IMR-90 (cell line): ENCODE data around the gene CBX8. TPM values are rescaled to one million over a fixed set of nuclear protein-coding genes. Genes with fewer than 3 reads are reported as not detected.

Experiments
- ATAC-seq: fragments of 200-7000 bp; cut with Tn5 transposase; 2 replicates; pipeline ENCODE4 v1.9.1; 2020; ENCODE audit warnings: low read depth, mild to moderate bottlenecking, moderate library complexity
- BruUV-seq: library from RNA; stranded (reverse); fragments of 400-500 nt; replicated peaks from 2 replicates; lab custom pipeline; 2021; lab: Mats Ljungman, UMichigan
- CTCF ChIA-PET: fragments of 300-600 bp; formaldehyde crosslinking; extraction: SDS; loops from one replicate; lab custom pipeline; 2021; ENCODE audit warnings: antibody characterized with exemption; lab: Yijun Ruan, JAX
- POLR2A ChIA-PET: fragments of 300-600 bp; sonication (Branson Sonifier 250); formaldehyde crosslinking; loops from one replicate; lab custom pipeline; 2022; ENCODE audit warnings: antibody characterized with exemption; ENCODE audit not compliant: unreplicated experiment; lab: Charles Lee
- DNase-seq: peaks from one replicate; pipeline ENCODE4 v3.0.0; 2013
- H2AFZ ChIP-seq: replicated peaks from 2 replicates; pipeline ENCODE3; 2013; ENCODE audit warnings: low read length, mild to moderate bottlenecking; ENCODE audit not compliant: poor library complexity
- H2AK5ac ChIP-seq: 2 replicates; pipeline ENCODE4 v1.6.1; 2013; ENCODE audit warnings: low read depth, low read length, inconsistent platforms
- H2AK9ac ChIP-seq: replicated peaks from 2 replicates; pipeline ENCODE3; 2013; ENCODE audit warnings: mild to moderate bottlenecking, low read depth, low read length, moderate library complexity; ENCODE audit not compliant: poor library complexity
- H2BK120ac ChIP-seq: 2 replicates; pipeline ENCODE4 v1.6.1; 2013; ENCODE audit warnings: low read depth, low read length, inconsistent platforms
- H2BK15ac ChIP-seq: 3 replicates; pipeline ENCODE4 v1.6.1; 2013; ENCODE audit warnings: low read depth, low read length, inconsistent platforms
- H2BK20ac ChIP-seq: 2 replicates; pipeline ENCODE4 v1.6.1; 2013; ENCODE audit warnings: low read depth, mild to moderate bottlenecking, inconsistent platforms, low read length, moderate library complexity
- H2BK5ac ChIP-seq: 2 replicates; pipeline ENCODE4 v1.6.1; 2013; ENCODE audit warnings: mild to moderate bottlenecking, low read depth, low read length, inconsistent platforms; ENCODE audit not compliant: poor library complexity, severe bottlenecking
- H3K14ac ChIP-seq: replicated peaks from 2 replicates; pipeline ENCODE4 v1.6.1; 2013; ENCODE audit warnings: low read depth, low read length, inconsistent platforms
- H3K18ac ChIP-seq: 2 replicates; pipeline ENCODE4 v1.6.1; 2013; ENCODE audit warnings: low read depth, low read length, control low read depth
- H3K23ac ChIP-seq: 2 replicates; pipeline ENCODE4 v1.6.1; 2013; ENCODE audit warnings: low read depth, low read length, inconsistent platforms
- H3K27ac ChIP-seq: 2 replicates; pipeline ENCODE4 v1.5.1; 2013; ENCODE audit warnings: mild to moderate bottlenecking, control low read depth, low read length; ENCODE audit not compliant: insufficient read depth
- H3K27me3 ChIP-seq: 2 replicates; pipeline ENCODE4 v1.6.1; 2013; ENCODE audit warnings: low read length; ENCODE audit not compliant: control insufficient read depth, insufficient read depth
- H3K36me3 ChIP-seq: 2 replicates; pipeline ENCODE4 v1.6.1; 2013; ENCODE audit warnings: low read length, mixed read lengths; ENCODE audit not compliant: control insufficient read depth, insufficient read depth
- H3K4ac ChIP-seq: 2 replicates; pipeline ENCODE4 v1.6.1; 2013; ENCODE audit warnings: low read depth, low read length, inconsistent platforms
- H3K4me1 ChIP-seq: 2 replicates; pipeline ENCODE4 v1.6.1; 2013; ENCODE audit warnings: low read length, mixed read lengths; ENCODE audit not compliant: control insufficient read depth, insufficient read depth
- H3K4me2 ChIP-seq: 2 replicates; pipeline ENCODE4 v1.6.1; 2013; ENCODE audit warnings: low read depth, mild to moderate bottlenecking, control low read depth, low read length, moderate library complexity
- H3K4me3 ChIP-seq: 2 replicates; pipeline ENCODE4 v1.5.1; 2013; ENCODE audit warnings: low read depth, mild to moderate bottlenecking, control low read depth, low read length, moderate library complexity; ENCODE audit not compliant: insufficient read depth
- H3K56ac ChIP-seq: 2 replicates; pipeline ENCODE4 v1.6.1; 2013; ENCODE audit warnings: low read length, inconsistent platforms; ENCODE audit not compliant: insufficient read depth; ENCODE audit errors: extremely low read depth
- H3K79me1 ChIP-seq, 2 experiments: 2 replicates each; pipeline ENCODE4 v1.6.1; 2013; ENCODE audit warnings: low read length in 2 of 2, inconsistent platforms in 1 of 2, low read depth in 1 of 2
- H3K9ac ChIP-seq: 2 replicates; pipeline ENCODE4 v1.6.1; 2013; ENCODE audit warnings: low read depth, low read length, control low read depth
- H3K9me1 ChIP-seq: 2 replicates; pipeline ENCODE4 v1.6.1; 2013; ENCODE audit warnings: low read length, inconsistent platforms; ENCODE audit not compliant: insufficient read depth
- H3K9me3 ChIP-seq: 2 replicates; pipeline ENCODE4 v1.6.1; 2013; ENCODE audit warnings: low read length; ENCODE audit not compliant: control insufficient read depth, insufficient read depth
- H4K20me1 ChIP-seq: 2 replicates; pipeline ENCODE4 v1.6.1; 2013; ENCODE audit warnings: low read length, inconsistent platforms; ENCODE audit not compliant: insufficient read depth
- H4K5ac ChIP-seq: 2 replicates; pipeline ENCODE4 v1.6.1; 2013; ENCODE audit warnings: mild to moderate bottlenecking, low read depth, low read length, control low read depth
- H4K8ac ChIP-seq, 2 experiments: 2 replicates each; pipeline ENCODE4 v1.6.1; 2013; ENCODE audit warnings: low read depth in 2 of 2, low read length in 2 of 2, control low read depth in 1 of 2, inconsistent platforms in 1 of 2
- H4K91ac ChIP-seq: 2 replicates; pipeline ENCODE4 v1.6.1; 2013; ENCODE audit warnings: low read depth, low read length, inconsistent platforms; ENCODE audit not compliant: insufficient read depth
- CEBPB ChIP-seq: IDR thresholded peaks from 2 replicates; pipeline ENCODE4 v1.6.1; 2012; ENCODE audit warnings: low read depth, low read length, improper control_type of control experiment
- MAZ ChIP-seq: IDR thresholded peaks from 2 replicates; pipeline ENCODE4 v1.6.1; 2012; ENCODE audit warnings: low read depth, mild to moderate bottlenecking, low read length, improper control_type of control experiment, moderate library complexity, borderline replicate concordance
- POLR2A ChIP-seq: IDR thresholded peaks from 2 replicates; pipeline ENCODE4 v1.6.1; 2012; ENCODE audit warnings: mild to moderate bottlenecking, low read depth, low read length
- RAD21 ChIP-seq: IDR thresholded peaks from 2 replicates; pipeline ENCODE4 v1.6.1; 2012; ENCODE audit warnings: low read length, improper control_type of control experiment
- WGBS, 2 experiments: methylation state at CpG; one replicate each; pipeline versions ENCODE4 v1.1.5 to v1.1.7; 2013; ENCODE audit warnings: missing lambda C conversion rate in 2 of 2; ENCODE audit not compliant: insufficient read length in 1 of 2; ENCODE audit errors: extremely low coverage in 2 of 2; 5-methylcytosine and 5-hydroxymethylcytosine counted together
- dilution Hi-C: fragments of 300-500 bp; cut with HindIII; formaldehyde crosslinking; loops from one replicate; pipeline ENCODE4 v1.14.3; 2018; ENCODE audit warnings: low sequenced_read_pairs; ENCODE audit not compliant: unreplicated experiment
- in situ Hi-C: fragments of 300-500 bp; cut with MboI; formaldehyde crosslinking; loops from 3 replicates; pipeline ENCODE4 v1.14.3; 2019; ENCODE audit warnings: low sequenced_read_pairs, inconsistent platforms, mixed read lengths
- intact Hi-C: fragments of 100-400 bp; cut with micrococcal nuclease; formaldehyde crosslinking; loops from 2 replicates; pipeline ENCODE4 v1.10.0; 2022
- polyA plus RNA-seq, 3 experiments: library from polyadenylated mRNA; depleted of rRNA; stranded (reverse); fragments of >200 nt; gene quantifications; 2 replicates each; pipeline ENCODE4 v1.2.3, GENCODE V29; 2012; ENCODE audit warnings: low replicate concordance in 1 of 3
- total RNA-seq: library from RNA; depleted of rRNA; stranded (reverse); fragments of >200 nt; gene quantifications from 2 replicates; pipeline ENCODE4 v1.2.3, GENCODE V29; 2012
- TF ChIP-seq, protein P1 (sequence below): conservative IDR thresholded peaks from 2 replicates; pipeline ENCODE4 v1.5.1; 2012; ENCODE audit warnings: mild to moderate bottlenecking, low read depth, low read length, improper control_type of control experiment

The CBX8 gene
- total and polyA plus RNA-seq, 2 of the 4 experiments (the other 2 are of a cell fraction), result 3.2 to 5.4 TPM

DNA sequence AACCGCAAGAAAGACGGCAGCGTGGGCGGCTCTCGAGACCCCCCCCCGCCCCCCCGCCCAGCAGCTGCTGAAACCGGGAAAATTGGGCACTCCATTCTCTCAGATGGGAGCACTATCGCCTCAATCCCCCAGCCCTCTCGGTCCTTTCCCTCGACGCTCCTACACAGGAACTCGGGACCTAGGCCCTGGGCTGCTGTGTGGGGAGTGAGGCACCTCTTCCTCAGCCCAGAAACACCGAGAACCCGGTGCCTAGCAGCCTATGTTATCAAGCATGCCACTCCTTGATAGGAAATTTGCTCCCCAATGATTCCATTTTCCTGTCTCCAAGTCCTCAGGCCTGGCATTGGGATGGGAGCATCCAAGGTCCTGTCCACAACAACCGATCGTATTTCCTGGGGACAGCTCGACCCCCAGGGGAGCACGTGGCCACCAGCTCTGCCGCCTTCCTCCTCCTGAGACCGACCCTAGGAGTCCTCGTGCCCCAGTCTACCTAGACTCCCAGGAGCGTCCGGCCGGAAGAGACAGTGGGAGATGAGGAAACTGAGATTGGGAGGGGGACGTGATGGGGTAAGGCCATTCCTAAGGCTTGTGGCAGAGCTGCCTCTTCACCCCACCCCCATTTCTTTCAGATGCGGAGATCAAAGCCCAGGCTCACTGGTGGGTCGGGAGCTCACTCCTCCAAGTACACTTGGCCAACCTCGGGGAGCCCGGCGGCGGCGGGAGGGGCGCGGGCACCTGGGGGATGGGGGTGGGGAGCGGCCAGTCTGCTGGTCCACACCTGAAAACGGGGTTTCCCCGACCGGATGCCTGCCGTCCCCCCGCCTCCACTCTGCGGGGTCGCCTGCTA is 17.5 kb upstream of the CBX8 start:
- POLR2A ChIA-PET, result no interaction called here
- TF ChIP-seq, protein P1, sequence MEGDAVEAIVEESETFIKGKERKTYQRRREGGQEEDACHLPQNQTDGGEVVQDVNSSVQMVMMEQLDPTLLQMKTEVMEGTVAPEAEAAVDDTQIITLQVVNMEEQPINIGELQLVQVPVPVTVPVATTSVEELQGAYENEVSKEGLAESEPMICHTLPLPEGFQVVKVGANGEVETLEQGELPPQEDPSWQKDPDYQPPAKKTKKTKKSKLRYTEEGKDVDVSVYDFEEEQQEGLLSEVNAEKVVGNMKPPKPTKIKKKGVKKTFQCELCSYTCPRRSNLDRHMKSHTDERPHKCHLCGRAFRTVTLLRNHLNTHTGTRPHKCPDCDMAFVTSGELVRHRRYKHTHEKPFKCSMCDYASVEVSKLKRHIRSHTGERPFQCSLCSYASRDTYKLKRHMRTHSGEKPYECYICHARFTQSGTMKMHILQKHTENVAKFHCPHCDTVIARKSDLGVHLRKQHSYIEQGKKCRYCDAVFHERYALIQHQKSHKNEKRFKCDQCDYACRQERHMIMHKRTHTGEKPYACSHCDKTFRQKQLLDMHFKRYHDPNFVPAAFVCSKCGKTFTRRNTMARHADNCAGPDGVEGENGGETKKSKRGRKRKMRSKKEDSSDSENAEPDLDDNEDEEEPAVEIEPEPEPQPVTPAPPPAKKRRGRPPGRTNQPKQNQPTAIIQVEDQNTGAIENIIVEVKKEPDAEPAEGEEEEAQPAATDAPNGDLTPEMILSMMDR, result no peak
- TF ChIP-seq CEBPB (no peak), RAD21 (no peak), MAZ (no peak), POLR2A (no peak)
- no peak overlapping the region for H2BK15ac ChIP-seq
- peak overlapping the region; percentile 62; the same call in 1 of the 2 replicates for H4K91ac ChIP-seq
- H4K8ac ChIP-seq, result no peak overlapping the region
- CTCF ChIA-PET, result interaction anchor here (1.1 kb wide), 1 partner anchor 23 kb away, joined by 3 read pairs; no protein-coding TSS in a partner anchor
- peaks cover 88% of the 10 kb centered on the region for H3K27me3 ChIP-seq
- peak overlapping the region; percentile 60 for H2AK5ac ChIP-seq
- WGBS, 2 experiments, result no CpG with 5 or more reads among the region's 43 CpGs
- in situ Hi-C loops, result no loop called here
- DNase-seq (no peak), ATAC-seq (no peak)
- no peak overlapping the region for H3K56ac ChIP-seq
- intact Hi-C loops, result no loop called here
- H3K4me1 ChIP-seq, result peaks cover 12% of the 10 kb centered on the region
- H4K20me1 ChIP-seq, result peaks cover under 1% of the 10 kb centered on the region
- dilution Hi-C loops, result no loop called here
- H3K27ac ChIP-seq, result no peak overlapping the region
- no peak overlapping the region for H3K4ac ChIP-seq
- no peak overlapping the region for H2BK20ac ChIP-seq
- H2BK120ac ChIP-seq, result no peak overlapping the region
- H3K18ac ChIP-seq, result no peak overlapping the region
- no TSS peak for BruUV-seq
- H4K5ac ChIP-seq, result no peak overlapping the region; the same call in 1 of the 2 replicates
- peak overlapping the region; percentile 80 for H2AK9ac ChIP-seq
- no peak overlapping the region for H2BK5ac ChIP-seq
- H3K79me1 ChIP-seq, result no peaks in the 10 kb centered on the region
- no peak overlapping the region; the same call in 1 of the 2 replicates for H3K4me2 ChIP-seq
- H3K4me3 ChIP-seq, result no peak overlapping the region
- H2AFZ ChIP-seq, result peak overlapping the region; percentile 68
- no peaks in the 10 kb centered on the region for H3K9me1 ChIP-seq
- no peak overlapping the region for H3K9ac ChIP-seq
- no peaks in the 10 kb centered on the region for H3K36me3 ChIP-seq
- no peak overlapping the region for H3K14ac ChIP-seq
- no peaks in the 10 kb centered on the region for H3K9me3 ChIP-seq
- no peak overlapping the region for H3K23ac ChIP-seq
